Mesenchymal stem cell (in vitro differentiated cells and primary cell): Measurements from ENCODE around the gene ZNF428.
A peak's percentile ranks its signal among the peaks of the same experiment; 100 is the strongest.
"Not testable (repeated sequence)": the region's sequence is repeated elsewhere in the genome, so short reads cannot be mapped to it uniquely, and the experiment has no call there.

Experiments
- DNase-seq: peaks from one replicate; pipeline ENCODE4 v3.0.0-alpha.2; 2013
- H2AFZ ChIP-seq: one replicate; pipeline ENCODE4 v1.6.1; 2013; ENCODE audit warnings: low read depth, mild to moderate bottlenecking, control low read depth, inconsistent platforms, low read length, moderate library complexity
- H2AK5ac ChIP-seq: 2 replicates; pipeline ENCODE4 v1.6.1; 2013; ENCODE audit warnings: low read length, moderate library complexity, mild to moderate bottlenecking, inconsistent platforms; ENCODE audit not compliant: severe bottlenecking
- H2BK120ac ChIP-seq: one replicate; pipeline ENCODE4 v1.6.1; 2013; ENCODE audit warnings: low read depth, mild to moderate bottlenecking, inconsistent platforms, low read length, moderate library complexity
- H2BK12ac ChIP-seq, 2 experiments: one replicate each; pipeline ENCODE4 v1.6.1; 2013; ENCODE audit warnings: inconsistent platforms in 2 of 2, low read length in 2 of 2, mild to moderate bottlenecking in 2 of 2, moderate library complexity in 2 of 2, control low read depth in 1 of 2
- H2BK15ac ChIP-seq: one replicate; pipeline ENCODE4 v1.6.1; 2013; ENCODE audit warnings: mild to moderate bottlenecking, low read depth, inconsistent platforms; ENCODE audit not compliant: poor library complexity, severe bottlenecking
- H2BK5ac ChIP-seq: 2 replicates; pipeline ENCODE4 v1.6.1; 2013; ENCODE audit warnings: low read depth, mild to moderate bottlenecking, low read length, control low read depth, inconsistent platforms; ENCODE audit not compliant: poor library complexity, severe bottlenecking
- H3K14ac ChIP-seq, 2 experiments: one replicate each; pipeline ENCODE4 v1.6.1; 2013; ENCODE audit warnings: inconsistent platforms in 2 of 2, low read length in 2 of 2, control low read depth in 1 of 2, mild to moderate bottlenecking in 1 of 2, moderate library complexity in 1 of 2
- H3K18ac ChIP-seq, 2 experiments: one replicate each; pipeline ENCODE4 v1.6.1; 2013; ENCODE audit warnings: inconsistent platforms in 2 of 2, low read length in 2 of 2, control low read depth in 1 of 2, low read depth in 1 of 2, mild to moderate bottlenecking in 1 of 2
- H3K23ac ChIP-seq, 2 experiments: one replicate each; pipeline ENCODE4 v1.6.1; 2013; ENCODE audit warnings: inconsistent platforms in 2 of 2, low read length in 2 of 2, mild to moderate bottlenecking in 2 of 2, moderate library complexity in 2 of 2, control low read depth in 1 of 2
- H3K27ac ChIP-seq: 2 replicates; pipeline ENCODE4 v1.5.1; 2013; ENCODE audit warnings: mild to moderate bottlenecking, moderate library complexity, low read length, control low read depth, inconsistent platforms; ENCODE audit not compliant: poor library complexity, severe bottlenecking
- H3K27me3 ChIP-seq, 2 experiments: 2 replicates each; pipeline versions ENCODE4 v1.6.1 to v1.7.0; 2013; ENCODE audit warnings: low read length in 2 of 2, mild to moderate bottlenecking in 2 of 2, moderate library complexity in 2 of 2, control low read depth in 1 of 2, inconsistent platforms in 1 of 2; ENCODE audit not compliant: control insufficient read depth in 1 of 2, insufficient read depth in 1 of 2
- H3K36me3 ChIP-seq, 2 experiments: 2 replicates each; pipeline versions ENCODE4 v1.6.1 to v1.7.0; 2013; ENCODE audit warnings: low read length in 2 of 2, control low read depth in 1 of 2, inconsistent platforms in 1 of 2, low read depth in 1 of 2, mild to moderate bottlenecking in 1 of 2; ENCODE audit not compliant: insufficient read depth in 2 of 2, control insufficient read depth in 1 of 2
- H3K4ac ChIP-seq, 2 experiments: one replicate each; pipeline ENCODE4 v1.6.1; 2013; ENCODE audit warnings: inconsistent platforms in 2 of 2, low read length in 2 of 2, mild to moderate bottlenecking in 2 of 2, moderate library complexity in 2 of 2, control low read depth in 1 of 2, low read depth in 1 of 2
- H3K4me1 ChIP-seq: 2 replicates; pipeline ENCODE4 v1.6.1; 2013; ENCODE audit warnings: low read depth, low read length, control low read depth; ENCODE audit not compliant: control insufficient read depth, insufficient read depth
- H3K4me2 ChIP-seq: 2 replicates; pipeline ENCODE4 v1.6.1; 2013; ENCODE audit warnings: low read length, mild to moderate bottlenecking, inconsistent platforms; ENCODE audit not compliant: poor library complexity, severe bottlenecking
- H3K4me3 ChIP-seq, 2 experiments: 2 replicates each; pipeline versions ENCODE4 v1.5.1 to v1.7.0; 2013; ENCODE audit warnings: low read length in 2 of 2, mild to moderate bottlenecking in 2 of 2, control low read depth in 1 of 2, low read depth in 1 of 2; ENCODE audit not compliant: insufficient read depth in 1 of 2
- H3K79me1 ChIP-seq: replicated peaks from 2 replicates; pipeline ENCODE4 v1.6.1; 2013; ENCODE audit warnings: mild to moderate bottlenecking, control low read depth, low read length, inconsistent platforms; ENCODE audit not compliant: poor library complexity, severe bottlenecking
- H3K9ac ChIP-seq: 2 replicates; pipeline ENCODE4 v1.7.0; 2013; ENCODE audit warnings: mild to moderate bottlenecking, low read length, moderate library complexity
- H3K9me3 ChIP-seq: 2 replicates; pipeline ENCODE4 v1.7.0; 2013; ENCODE audit warnings: mild to moderate bottlenecking, low read length; ENCODE audit not compliant: control insufficient read depth
- H4K8ac ChIP-seq: one replicate; pipeline ENCODE4 v1.6.1; 2013; ENCODE audit warnings: inconsistent platforms, mild to moderate bottlenecking, low read length, moderate library complexity
- H4K91ac ChIP-seq: one replicate; pipeline ENCODE4 v1.6.1; 2013; ENCODE audit warnings: mild to moderate bottlenecking, low read length, inconsistent platforms
- WGBS: methylation state at CpG from one replicate; pipeline ENCODE4 v1.1.7; 2013; ENCODE audit warnings: mixed read lengths; 5-methylcytosine and 5-hydroxymethylcytosine counted together

Gene ZNF428

DNA sequence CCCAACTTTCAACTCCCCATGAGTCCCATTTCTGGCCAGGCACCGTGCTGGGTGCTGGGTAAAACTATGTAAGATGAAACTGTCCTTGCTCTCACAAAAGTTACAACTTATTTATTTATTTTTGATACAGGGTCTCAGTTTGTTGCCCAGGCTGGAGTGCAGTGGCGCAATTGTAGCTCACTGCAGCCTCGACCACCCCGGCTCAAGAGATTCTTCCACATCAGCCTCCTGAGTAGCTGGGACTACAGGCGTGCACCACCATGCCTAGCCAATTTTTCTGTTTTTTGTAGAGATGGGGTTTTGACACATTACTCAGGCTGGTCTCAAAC is 33.1 kb upstream of the ZNF428 start:
- Histone ChIP-seq H3K9ac (peak overlapping the region; percentile 0), H2AFZ (no peak overlapping the region), H2AK5ac (no peak overlapping the region), H3K4me2 (no peak overlapping the region), H3K9me3 (no peaks in the 10 kb centered on the region), H3K23ac (no peak overlapping the region), H3K79me1 (peaks cover 30% of the 10 kb centered on the region), H3K4me1 (peaks cover 2% of the 10 kb centered on the region), H3K14ac (no peak overlapping the region), H2BK12ac (no peak overlapping the region), H3K4ac (no peak overlapping the region), H3K27ac (no peak overlapping the region), H3K36me3 (peaks cover 74 to 91% of the 10 kb centered on the region in 2 experiments), H2BK15ac (no peak overlapping the region), H3K4me3 (no peak overlapping the region), H4K91ac (no peak overlapping the region), H3K27me3 (no peaks in the 10 kb centered on the region), H2BK5ac (no peak overlapping the region), H4K8ac (no peak overlapping the region), H3K18ac (no peak overlapping the region), H2BK120ac (no peak overlapping the region)
- DNase-seq, result no peak
- WGBS, result 98% methylated on average over 4 of the region's 5 CpGs

- Histone ChIP-seq H3K14ac (no peak overlapping the region), H3K4ac (no peak overlapping the region), H3K27ac (peak overlapping the region; percentile 34), H2BK15ac (no peak overlapping the region), H3K9ac (peak overlapping the region; percentile 0), H3K4me2 (no peak overlapping the region), H4K91ac (no peak overlapping the region), H3K18ac (peak overlapping the region in 1 of 2 experiments; percentile 60), H2AFZ (no peak overlapping the region), H3K79me1 (peaks cover 25% of the 10 kb centered on the region), H2BK5ac (no peak overlapping the region), H3K4me3 (no peak overlapping the region), H3K36me3 (peaks cover 75 to 91% of the 10 kb centered on the region in 2 experiments), H3K4me1 (peaks cover 2% of the 10 kb centered on the region), H2BK12ac (peak overlapping the region in 1 of 2 experiments; percentile 57), H4K8ac (peak overlapping the region; percentile 87), H3K9me3 (no peaks in the 10 kb centered on the region), H3K27me3 (no peaks in the 10 kb centered on the region), H3K23ac (no peak overlapping the region), H2AK5ac (no peak overlapping the region), H2BK120ac (no peak overlapping the region)
- 80% methylated on average over 13 of the region's 14 CpGs for WGBS
- peak; percentile 77 for DNase-seq
These were observed 32.5 kb upstream of the ZNF428 start for GRCh38 chr19:43651758-43652545.

GRCh38 chr19:43650276-43650675 is 30.8 kb upstream of the ZNF428 start:
- H4K8ac ChIP-seq, H3K14ac ChIP-seq, H2BK120ac ChIP-seq, H3K4me2 ChIP-seq, H3K23ac ChIP-seq, H3K18ac ChIP-seq, H3K27ac ChIP-seq, H3K4me1 ChIP-seq, DNase-seq, H3K9me3 ChIP-seq, H3K4me3 ChIP-seq, H2BK5ac ChIP-seq, H3K4ac ChIP-seq, H2BK15ac ChIP-seq, H3K9ac ChIP-seq, H2AK5ac ChIP-seq, H2BK12ac ChIP-seq, H3K27me3 ChIP-seq, H2AFZ ChIP-seq, H4K91ac ChIP-seq: not testable (repeated sequence)
- Histone ChIP-seq H3K36me3 (peaks cover 66 to 90% of the 10 kb centered on the region in 2 experiments), H3K79me1 (peaks cover 18% of the 10 kb centered on the region)
- 92% methylated on average over 4 of the region's 7 CpGs for WGBS

- H4K8ac ChIP-seq, result no peak overlapping the region
- H3K14ac ChIP-seq, result no peak overlapping the region
- WGBS, result 100% methylated on average over 2 of the region's 2 CpGs
These were observed 30.1 kb upstream of the ZNF428 start for GRCh38 chr19:43649514-43649913.

More at GRCh38 chr19:43649514-43649913, 30.1 kb upstream of the ZNF428 start:
- H3K9ac ChIP-seq, result no peak overlapping the region
- peaks cover 2% of the 10 kb centered on the region for H3K4me1 ChIP-seq
- H3K79me1 ChIP-seq, result peaks cover 16% of the 10 kb centered on the region
- H3K4me3 ChIP-seq, result no peak overlapping the region
- H2AFZ ChIP-seq, result no peak overlapping the region
- no peak overlapping the region for H2AK5ac ChIP-seq
- H3K4ac ChIP-seq, result no peak overlapping the region
- no peak overlapping the region for H2BK120ac ChIP-seq
- H3K27ac ChIP-seq, result no peak overlapping the region
- H2BK12ac ChIP-seq, result no peak overlapping the region
- H3K4me2 ChIP-seq, result no peak overlapping the region
- no peak overlapping the region for H3K18ac ChIP-seq
- no peak overlapping the region for H2BK15ac ChIP-seq
- no peaks in the 10 kb centered on the region for H3K27me3 ChIP-seq
- H3K23ac ChIP-seq, result no peak overlapping the region
- no peak for DNase-seq
- no peak overlapping the region for H2BK5ac ChIP-seq
- H3K9me3 ChIP-seq, result no peaks in the 10 kb centered on the region
- H3K36me3 ChIP-seq, result peaks cover 58 to 82% of the 10 kb centered on the region in 2 experiments
- no peak overlapping the region for H4K91ac ChIP-seq
